GM23338 (cell line): ENCODE measurements around the gene HNRNPA2B1. TPM values are rescaled to one million over a fixed set of nuclear protein-coding genes. Genes with fewer than 3 reads are reported as not detected.
"Not testable (repeated sequence)": the region's sequence is repeated elsewhere in the genome, so short reads cannot be mapped to it uniquely, and the experiment has no call there.

ENCODE experiments used
- ATAC-seq: fragments of 200-7000 bp; cut with Tn5 transposase; 3 replicates; pipeline ENCODE4 v1.9.1; 2020
- DNase-seq: peaks from one replicate; pipeline ENCODE4 v3.0.0-alpha.2; 2015; ENCODE audit warnings: low spot score
- H2AFZ ChIP-seq: fragments of 200-600 bp; sonication (generic); 2 replicates; pipeline ENCODE4 v1.8.0; 2016; ENCODE audit warnings: antibody characterized with exemption, mild to moderate bottlenecking, moderate library complexity
- H3F3A ChIP-seq: fragments of 200-600 bp; sonication (generic); replicated peaks from 2 replicates; pipeline ENCODE4 v1.8.0; 2017; ENCODE audit warnings: antibody characterized with exemption, mixed run types, low read depth
- H3K27ac ChIP-seq: fragments of 200-600 bp; sonication (generic); 2 replicates; pipeline ENCODE4 v1.6.1; 2016; ENCODE audit warnings: low read depth
- H3K27me3 ChIP-seq: fragments of 200-600 bp; sonication (generic); 2 replicates; pipeline ENCODE4 v1.8.0; 2016; ENCODE audit warnings: mild to moderate bottlenecking, mixed run types, moderate library complexity; ENCODE audit not compliant: insufficient read depth
- H3K36me3 ChIP-seq: fragments of 200-600 bp; sonication (generic); 2 replicates; pipeline ENCODE4 v1.8.0; 2016; ENCODE audit warnings: mild to moderate bottlenecking; ENCODE audit not compliant: insufficient read depth
- H3K4me1 ChIP-seq: fragments of 200-600 bp; sonication (generic); 2 replicates; pipeline ENCODE4 v1.8.0; 2016; ENCODE audit warnings: mild to moderate bottlenecking, moderate library complexity; ENCODE audit not compliant: insufficient read depth
- H3K4me2 ChIP-seq: fragments of 200-600 bp; sonication (generic); 2 replicates; pipeline ENCODE4 v1.7.1; 2017; ENCODE audit warnings: mixed run types
- H3K4me3 ChIP-seq: fragments of 200-600 bp; sonication (generic); 2 replicates; pipeline ENCODE4 v1.6.1; 2016; ENCODE audit warnings: mixed run types
- H3K79me2 ChIP-seq: fragments of 200-600 bp; sonication (generic); replicated peaks from 2 replicates; pipeline ENCODE4 v1.8.0; 2017; ENCODE audit warnings: mild to moderate bottlenecking; ENCODE audit not compliant: insufficient read depth
- H3K9me2 ChIP-seq: fragments of 200-600 bp; sonication (generic); 2 replicates; pipeline ENCODE4 v1.8.0; 2017; ENCODE audit not compliant: insufficient read depth
- H4K20me1 ChIP-seq: fragments of 200-600 bp; sonication (generic); replicated peaks from 2 replicates; pipeline ENCODE4 v1.8.0; 2017; ENCODE audit warnings: mild to moderate bottlenecking; ENCODE audit not compliant: insufficient read depth
- H3K27ac Mint-ChIP-seq: 2 replicates; pipeline ENCODE4 v1.8.0; 2020; ENCODE audit warnings: inconsistent platforms, mild to moderate bottlenecking, moderate library complexity, mixed read lengths
- H3K27me3 Mint-ChIP-seq: 3 replicates; pipeline ENCODE4 v1.8.0; 2022; ENCODE audit warnings: low read depth, mild to moderate bottlenecking, moderate library complexity, mixed read lengths, inconsistent platforms; ENCODE audit not compliant: insufficient read depth, poor library complexity
- H3K36me3 Mint-ChIP-seq: 3 replicates; pipeline ENCODE4 v1.8.0; 2021; ENCODE audit warnings: low read depth, mild to moderate bottlenecking, inconsistent platforms, moderate library complexity, mixed read lengths
- H3K4me1 Mint-ChIP-seq: 3 replicates; pipeline ENCODE4 v1.8.0; 2020; ENCODE audit warnings: mild to moderate bottlenecking, inconsistent platforms, mixed read lengths
- H3K4me3 Mint-ChIP-seq: 3 replicates; pipeline ENCODE4 v1.8.0; 2021; ENCODE audit warnings: moderate library complexity, mild to moderate bottlenecking, inconsistent platforms, mixed read lengths
- H3K9me3 Mint-ChIP-seq: 3 replicates; pipeline ENCODE4 v1.8.0; 2020; ENCODE audit warnings: moderate library complexity, mild to moderate bottlenecking, inconsistent platforms, mixed read lengths
- CREB1 ChIP-seq: fragments of 250-450 bp; sonication (Bioruptor Pico); IDR thresholded peaks from 2 replicates; pipeline ENCODE4 v1.5.0; 2020; ENCODE audit warnings: low read depth, mild to moderate bottlenecking, moderate library complexity
- EZH2 ChIP-seq: fragments of 200-600 bp; sonication (generic); IDR thresholded peaks from one replicate; pipeline ENCODE4 v1.8.0; 2017; ENCODE audit warnings: antibody characterized with exemption, mild to moderate bottlenecking, low read depth; ENCODE audit not compliant: unreplicated experiment
- JUNB ChIP-seq: IDR thresholded peaks from one replicate; pipeline ENCODE4 v1.6.1; 2016; ENCODE audit warnings: antibody characterized with exemption; ENCODE audit not compliant: unreplicated experiment
- NANOG ChIP-seq: IDR thresholded peaks from 2 replicates; pipeline ENCODE4 v1.6.1; 2016; ENCODE audit warnings: antibody characterized with exemption, borderline replicate concordance
- polyA plus RNA-seq: library from polyadenylated mRNA; unstranded; fragments of >200 nt; fragmentation: Nextera tagmentation; extraction: Ambion mirVana; gene quantifications from 2 replicates; pipeline ENCODE4 v1.2.1, GENCODE V29; 2016
- total RNA-seq: library from RNA; depleted of rRNA; stranded (reverse); fragments of >200 nt; shearing (Covaris generic); gene quantifications from 2 replicates; pipeline ENCODE4 v1.2.3, GENCODE V29; 2014
- TF ChIP-seq, protein P1 (sequence below): IDR thresholded peaks from 2 replicates; pipeline ENCODE4 v1.6.1; 2016; ENCODE audit warnings: antibody characterized with exemption
- TF ChIP-seq, protein P2 (sequence below): IDR thresholded peaks from one replicate; pipeline ENCODE4 v1.6.1; 2018; ENCODE audit warnings: antibody characterized with exemption; ENCODE audit not compliant: unreplicated experiment

The HNRNPA2B1 gene
- total and polyA plus RNA-seq, 2 experiments from 2014 or later, result 602 to 1,577 TPM

DNA sequence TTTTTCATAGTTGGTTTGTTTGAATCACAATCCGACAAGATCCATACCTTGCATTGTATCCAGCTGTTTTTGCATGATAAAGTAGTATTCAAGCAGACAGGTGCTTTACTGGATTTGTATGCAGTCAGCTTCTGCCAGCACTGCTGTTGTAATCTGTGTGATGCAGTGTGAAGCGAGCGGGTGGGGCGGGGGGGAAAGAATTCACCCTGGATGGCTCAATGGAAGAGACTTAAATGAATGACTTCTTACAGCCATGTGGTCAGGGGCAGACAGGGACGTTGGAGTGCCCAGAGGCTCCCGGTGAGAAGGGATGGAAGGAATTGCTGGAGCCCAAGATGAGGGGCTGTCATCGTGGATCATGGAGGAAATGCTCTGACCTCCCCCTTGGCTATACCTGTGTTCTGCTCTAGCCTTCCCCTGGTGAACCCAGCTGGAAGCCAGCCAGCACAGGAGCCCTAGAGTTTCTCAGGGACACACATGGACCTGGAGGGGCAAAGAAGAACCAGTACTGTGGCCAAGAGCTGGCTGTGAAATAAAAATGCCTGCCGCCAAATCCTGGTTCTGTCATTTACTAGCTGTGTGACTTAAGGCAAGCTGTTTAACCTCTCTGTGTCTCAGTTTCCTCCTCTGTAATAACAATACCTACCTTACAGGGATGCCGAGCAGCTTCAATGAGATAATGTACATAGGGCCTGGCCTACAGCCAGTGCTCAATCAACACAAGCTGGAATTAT, 34.4 kb downstream of the HNRNPA2B1 start:
- peaks cover 19% of the 10 kb centered on the region for H3K9me3 Mint-ChIP-seq
- H3K36me3 Mint-ChIP-seq, result peaks cover 61% of the 10 kb centered on the region
- H3K4me1 ChIP-seq, result peaks cover 47% of the 10 kb centered on the region
- H3K36me3 ChIP-seq, result peaks cover 5% of the 10 kb centered on the region; the same call in 1 of the 2 replicates
- peaks cover 10% of the 10 kb centered on the region for H3K27me3 Mint-ChIP-seq
- peak overlapping the region; percentile 41; the same call in 2 of the 3 replicates for H3K4me3 Mint-ChIP-seq
- DNase-seq (no peak), ATAC-seq (peak; percentile 67)
- H3K27ac Mint-ChIP-seq, result peak overlapping the region; percentile 67; the same call in 1 of the 2 replicates
- H3K27me3 ChIP-seq, result no peaks in the 10 kb centered on the region
- no peaks in the 10 kb centered on the region for H3F3A ChIP-seq
- no peak overlapping the region for H2AFZ ChIP-seq
- H3K4me3 ChIP-seq, result peak overlapping the region; percentile 8; the same call in 1 of the 2 replicates
- peaks cover 100% of the 10 kb centered on the region for H3K79me2 ChIP-seq
- TF ChIP-seq, protein P1, sequence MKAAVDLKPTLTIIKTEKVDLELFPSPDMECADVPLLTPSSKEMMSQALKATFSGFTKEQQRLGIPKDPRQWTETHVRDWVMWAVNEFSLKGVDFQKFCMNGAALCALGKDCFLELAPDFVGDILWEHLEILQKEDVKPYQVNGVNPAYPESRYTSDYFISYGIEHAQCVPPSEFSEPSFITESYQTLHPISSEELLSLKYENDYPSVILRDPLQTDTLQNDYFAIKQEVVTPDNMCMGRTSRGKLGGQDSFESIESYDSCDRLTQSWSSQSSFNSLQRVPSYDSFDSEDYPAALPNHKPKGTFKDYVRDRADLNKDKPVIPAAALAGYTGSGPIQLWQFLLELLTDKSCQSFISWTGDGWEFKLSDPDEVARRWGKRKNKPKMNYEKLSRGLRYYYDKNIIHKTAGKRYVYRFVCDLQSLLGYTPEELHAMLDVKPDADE, result no peak
- TF ChIP-seq EZH2 (no peak), NANOG (no peak), CREB1 (CRISPR knock-in tag) (no peak), JUNB (no peak)
- H3K27ac ChIP-seq, result peak overlapping the region; percentile 72
- peaks cover 56% of the 10 kb centered on the region for H4K20me1 ChIP-seq
- H3K4me2 ChIP-seq, result peak overlapping the region; percentile 28
- H3K4me1 Mint-ChIP-seq, result peaks cover 39% of the 10 kb centered on the region
- H3K9me2 ChIP-seq, result no peaks in the 10 kb centered on the region

DNA sequence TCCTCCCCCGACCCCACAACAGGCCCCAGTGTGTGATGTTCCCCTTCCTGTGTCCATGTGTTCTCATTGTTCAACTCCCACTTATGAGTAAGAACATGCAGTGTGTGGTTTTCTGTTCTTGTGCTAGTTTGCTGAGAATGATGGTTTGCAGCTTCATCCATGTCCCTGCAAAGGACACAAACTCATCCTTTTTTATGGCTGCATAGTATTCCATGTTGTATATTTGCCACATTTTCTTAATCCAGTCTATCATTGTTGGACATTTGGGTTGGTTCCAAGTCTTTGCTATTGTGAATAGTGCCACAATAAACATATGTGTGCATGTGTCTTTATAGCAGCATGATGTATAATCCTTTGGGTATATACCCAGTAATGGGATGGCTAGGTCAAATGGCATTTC, 36.7 kb downstream of the HNRNPA2B1 start:
- H3K4me3 ChIP-seq, H3K4me3 Mint-ChIP-seq, H3K27me3 ChIP-seq, H2AFZ ChIP-seq, ATAC-seq, H3K36me3 ChIP-seq, H3K27ac ChIP-seq, H3K4me2 ChIP-seq, DNase-seq, H3K9me2 ChIP-seq, H3K27ac Mint-ChIP-seq, H3F3A ChIP-seq: not testable (repeated sequence)
- H3K27me3 Mint-ChIP-seq, result peaks cover 12% of the 10 kb centered on the region
- Histone ChIP-seq H4K20me1 (peaks cover 72% of the 10 kb centered on the region), H3K79me2 (peaks cover 100% of the 10 kb centered on the region), H3K4me1 (peaks cover 54% of the 10 kb centered on the region)
- H3K9me3 Mint-ChIP-seq, result peaks cover 16% of the 10 kb centered on the region; the same call in 2 of the 3 replicates
- H3K36me3 Mint-ChIP-seq, result peaks cover 64% of the 10 kb centered on the region
- H3K4me1 Mint-ChIP-seq, result peaks cover 50% of the 10 kb centered on the region

DNA sequence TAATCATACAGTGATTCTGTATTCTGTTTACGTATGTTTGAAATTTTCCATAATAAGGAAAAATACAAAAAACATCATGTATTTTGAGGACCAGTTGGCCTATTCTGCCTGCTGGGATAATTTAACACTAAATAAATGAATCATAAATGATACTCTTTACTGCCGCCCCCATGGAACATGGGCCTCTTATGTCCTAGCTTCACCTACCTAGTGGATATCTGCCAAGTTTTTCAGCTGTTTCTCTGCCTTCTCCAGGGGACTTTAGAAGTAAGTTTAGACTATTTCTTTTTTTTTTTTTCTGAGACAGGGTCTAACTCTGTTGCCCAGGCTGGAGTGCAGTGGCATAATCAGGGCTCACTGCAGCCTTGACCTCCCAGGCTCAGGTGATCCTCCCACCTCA, 38.1 kb downstream of the HNRNPA2B1 start:
- Histone ChIP-seq H3K9me2 (no peaks in the 10 kb centered on the region), H3K36me3 (no peaks in the 10 kb centered on the region), H3K79me2 (peaks cover 100% of the 10 kb centered on the region), H4K20me1 (peaks cover 79% of the 10 kb centered on the region), H3K4me1 (peaks cover 68% of the 10 kb centered on the region), H3K4me3 (no peak overlapping the region), H2AFZ (no peak overlapping the region), H3K4me2 (no peak overlapping the region), H3F3A (no peaks in the 10 kb centered on the region), H3K27ac (no peak overlapping the region), H3K27me3 (no peaks in the 10 kb centered on the region)
- ATAC-seq (no peak), DNase-seq (no peak)
- Mint-ChIP-seq H3K36me3 (peaks cover 66% of the 10 kb centered on the region), H3K9me3 (peaks cover 16% of the 10 kb centered on the region; the same call in 2 of the 3 replicates), H3K27me3 (peaks cover 14% of the 10 kb centered on the region), H3K27ac (no peak overlapping the region), H3K4me1 (peaks cover 59% of the 10 kb centered on the region), H3K4me3 (no peak overlapping the region)
- TF ChIP-seq CREB1 (CRISPR knock-in tag), result no peak
- TF ChIP-seq, protein P2, sequence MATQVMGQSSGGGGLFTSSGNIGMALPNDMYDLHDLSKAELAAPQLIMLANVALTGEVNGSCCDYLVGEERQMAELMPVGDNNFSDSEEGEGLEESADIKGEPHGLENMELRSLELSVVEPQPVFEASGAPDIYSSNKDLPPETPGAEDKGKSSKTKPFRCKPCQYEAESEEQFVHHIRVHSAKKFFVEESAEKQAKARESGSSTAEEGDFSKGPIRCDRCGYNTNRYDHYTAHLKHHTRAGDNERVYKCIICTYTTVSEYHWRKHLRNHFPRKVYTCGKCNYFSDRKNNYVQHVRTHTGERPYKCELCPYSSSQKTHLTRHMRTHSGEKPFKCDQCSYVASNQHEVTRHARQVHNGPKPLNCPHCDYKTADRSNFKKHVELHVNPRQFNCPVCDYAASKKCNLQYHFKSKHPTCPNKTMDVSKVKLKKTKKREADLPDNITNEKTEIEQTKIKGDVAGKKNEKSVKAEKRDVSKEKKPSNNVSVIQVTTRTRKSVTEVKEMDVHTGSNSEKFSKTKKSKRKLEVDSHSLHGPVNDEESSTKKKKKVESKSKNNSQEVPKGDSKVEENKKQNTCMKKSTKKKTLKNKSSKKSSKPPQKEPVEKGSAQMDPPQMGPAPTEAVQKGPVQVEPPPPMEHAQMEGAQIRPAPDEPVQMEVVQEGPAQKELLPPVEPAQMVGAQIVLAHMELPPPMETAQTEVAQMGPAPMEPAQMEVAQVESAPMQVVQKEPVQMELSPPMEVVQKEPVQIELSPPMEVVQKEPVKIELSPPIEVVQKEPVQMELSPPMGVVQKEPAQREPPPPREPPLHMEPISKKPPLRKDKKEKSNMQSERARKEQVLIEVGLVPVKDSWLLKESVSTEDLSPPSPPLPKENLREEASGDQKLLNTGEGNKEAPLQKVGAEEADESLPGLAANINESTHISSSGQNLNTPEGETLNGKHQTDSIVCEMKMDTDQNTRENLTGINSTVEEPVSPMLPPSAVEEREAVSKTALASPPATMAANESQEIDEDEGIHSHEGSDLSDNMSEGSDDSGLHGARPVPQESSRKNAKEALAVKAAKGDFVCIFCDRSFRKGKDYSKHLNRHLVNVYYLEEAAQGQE, result no peak
- TF ChIP-seq, protein P1, result no peak
- no peak for TF ChIP-seq NANOG
- no peak for TF ChIP-seq JUNB
